ENCODE data around the gene SMOC1. TPM values are rescaled to one million over a fixed set of nuclear protein-coding genes. Genes with fewer than 3 reads are reported as not detected.

Gene SMOC1
- total RNA-seq, 1 experiment from 2014 or later: 0.46 TPM

- ChIA-PET POLR2A (no interaction called here), CTCF (no interaction called here)
- H3K4me3 ChIP-seq (ENCODE audit: low read depth in 2 of 2, low read length in 2 of 2): no peak overlapping the region
- ATAC-seq (no peak), DNase-seq (ENCODE audit: low read depth, low spot score) (no peak)
- BruUV-seq (replicated peaks): no TSS peak
- in situ Hi-C loops (cut with HindIII; ENCODE audit: low pct_unique_long_range_greater_than_20kb, low sequenced_read_pairs) (no loop called here), intact Hi-C loops (cut with micrococcal nuclease; ENCODE audit: unreplicated experiment) (no loop called here)
- no peaks in the 10 kb centered on the region for H3K4me1 ChIP-seq (ENCODE audit: control insufficient read depth, insufficient read depth, low read length)
- no peak overlapping the region for H3K27ac ChIP-seq (ENCODE audit: low read length)
- peaks cover 2% of the 10 kb centered on the region; the same call in 1 of the 2 replicates for H3K27me3 ChIP-seq (ENCODE audit: control insufficient read depth, insufficient read depth, low read length)
- TF ChIP-seq REST (IDR thresholded peaks at IDR 0.05; ENCODE audit: insufficient read depth in 1 of 2, low read depth in 2 of 2, low read length in 1 of 2) (no peak), CTCF (IDR thresholded peaks at IDR 0.05) (no peak), TCF7L2 (IDR thresholded peaks at IDR 0.05; ENCODE audit: low read depth, low read length) (no peak)
- H3K9me3 ChIP-seq (ENCODE audit: control insufficient read depth, insufficient read depth, low read depth, low read length): no peaks in the 10 kb centered on the region
- no peaks in the 10 kb centered on the region for H3K36me3 ChIP-seq (ENCODE audit: control insufficient read depth, insufficient read depth, low read length)
These were observed 77.8 kb downstream of the SMOC1 start for GRCh38 chr14:69956970-69957369.

GRCh38 chr14:69957986-69958385 lies 78.8 kb downstream of the SMOC1 start:
- Histone ChIP-seq H3K27ac (ENCODE audit: low read length) (no peak overlapping the region), H3K27me3 (ENCODE audit: control insufficient read depth, insufficient read depth, low read length) (peaks cover 2% of the 10 kb centered on the region; the same call in 1 of the 2 replicates), H3K36me3 (ENCODE audit: control insufficient read depth, insufficient read depth, low read length) (no peaks in the 10 kb centered on the region), H3K4me3 (ENCODE audit: low read depth in 2 of 2, low read length in 2 of 2) (no peak overlapping the region), H3K4me1 (ENCODE audit: control insufficient read depth, insufficient read depth, low read length) (no peaks in the 10 kb centered on the region), H3K9me3 (ENCODE audit: control insufficient read depth, insufficient read depth, low read depth, low read length) (no peaks in the 10 kb centered on the region)
- no TSS peak for BruUV-seq (replicated peaks)
- ChIA-PET CTCF (no interaction called here), POLR2A (no interaction called here)
- DNase-seq (ENCODE audit: low read depth, low spot score) (no peak), ATAC-seq (no peak)
- intact Hi-C loops (cut with micrococcal nuclease; ENCODE audit: unreplicated experiment): no loop called here
- TF ChIP-seq SIN3A (IDR thresholded peaks at IDR 0.05; ENCODE audit: borderline replicate concordance, insufficient read depth, low read depth, low read length) (no peak), CTCF (IDR thresholded peaks at IDR 0.05) (no peak), TCF7L2 (IDR thresholded peaks at IDR 0.05; ENCODE audit: low read depth, low read length) (no peak), REST (IDR thresholded peaks at IDR 0.05; ENCODE audit: insufficient read depth in 1 of 2, low read depth in 2 of 2, low read length in 1 of 2) (no peak), POLR2AphosphoS5 (IDR thresholded peaks at IDR 0.05; ENCODE audit: low read depth, low read length) (no peak)
- in situ Hi-C loops (cut with HindIII; ENCODE audit: low pct_unique_long_range_greater_than_20kb, low sequenced_read_pairs): no loop called here

Measured in Panc1 (cell line).